H1 (cell line): ENCODE data around the gene ANKRD29. TPM values are rescaled to one million over a fixed set of nuclear protein-coding genes. Genes with fewer than 3 reads are reported as not detected.

Experiments used
- CTCF ChIA-PET: fragments of 300-600 bp; sonication (Branson Sonifier 250); formaldehyde crosslinking; loops from one replicate; lab custom pipeline; 2021; ENCODE audit not compliant: partially characterized antibody; lab: Charles Lee
- POLR2A ChIA-PET: fragments of 300-600 bp; sonication (Branson Sonifier 250); formaldehyde crosslinking; loops from one replicate; lab custom pipeline; 2021; ENCODE audit warnings: inconsistent platforms; ENCODE audit not compliant: partially characterized antibody; lab: Charles Lee
- DNase-seq, 2 experiments: peaks; one replicate each; pipeline versions ENCODE4 v3.0.0 to v3.0.0-alpha.2; 2010 to 2022; ENCODE audit warnings: low spot score in 2 of 2, low read depth in 1 of 2, mixed read lengths in 1 of 2
- FAIRE-seq: peaks from 2 replicates; lab custom pipeline; 2011; peaks lifted over from hg19 to GRCh38; lab: Jason Lieb, UNC
- H2AFZ ChIP-seq: 2 replicates; pipeline ENCODE4 v1.8.1; 2012; ENCODE audit warnings: low read length, inconsistent platforms
- H2AK5ac ChIP-seq: 2 replicates; pipeline ENCODE4 v1.6.1; 2013; ENCODE audit warnings: low read depth, low read length
- H2BK120ac ChIP-seq: replicated peaks from 2 replicates; pipeline ENCODE3; 2013; ENCODE audit warnings: low read depth, low read length, inconsistent platforms
- H2BK12ac ChIP-seq: 2 replicates; pipeline ENCODE4 v1.6.1; 2013; ENCODE audit warnings: low read depth, low read length
- H2BK15ac ChIP-seq: 2 replicates; pipeline ENCODE4 v1.6.1; 2013; ENCODE audit warnings: low read length
- H2BK20ac ChIP-seq: 2 replicates; pipeline ENCODE4 v1.6.1; 2013; ENCODE audit warnings: low read length
- H2BK5ac ChIP-seq: 2 replicates; pipeline ENCODE4 v1.6.1; 2013; ENCODE audit warnings: low read depth, low read length
- H3K14ac ChIP-seq: 2 replicates; pipeline ENCODE4 v1.6.1; 2013; ENCODE audit warnings: inconsistent platforms; ENCODE audit not compliant: insufficient read length
- H3K18ac ChIP-seq: 2 replicates; pipeline ENCODE4 v1.6.1; 2013; ENCODE audit warnings: low read length; ENCODE audit errors: extremely low read depth
- H3K23ac ChIP-seq: 2 replicates; pipeline ENCODE4 v1.6.1; 2013; ENCODE audit warnings: inconsistent platforms; ENCODE audit not compliant: insufficient read length
- H3K23me2 ChIP-seq: 2 replicates; pipeline ENCODE4 v1.6.1; 2013; ENCODE audit warnings: low read depth, low read length
- H3K27ac ChIP-seq: 2 replicates; pipeline ENCODE4 v1.6.1; 2011; ENCODE audit warnings: low read depth, low read length, inconsistent platforms
- H3K27me3 ChIP-seq, 4 experiments: replicated peaks in 1 of 4; 1 replicate in 1 of 4; 2 replicates in 3 of 4; pipeline versions ENCODE4 v1.6.1 to v1.8.1; 2011 to 2013; ENCODE audit warnings: low read length in 3 of 4, mild to moderate bottlenecking in 3 of 4, inconsistent platforms in 2 of 4, mixed read lengths in 2 of 4, moderate library complexity in 1 of 4; ENCODE audit not compliant: control insufficient read depth in 3 of 4, insufficient read depth in 3 of 4; ENCODE audit errors: extremely low read depth in 1 of 4
- H3K36me3 ChIP-seq, 4 experiments: 2 replicates each; pipeline versions ENCODE4 v1.6.1 to v1.8.1; 2011 to 2013; ENCODE audit warnings: mild to moderate bottlenecking in 4 of 4, low read length in 3 of 4, moderate library complexity in 2 of 4, control low read depth in 1 of 4, inconsistent platforms in 1 of 4; ENCODE audit not compliant: insufficient read depth in 4 of 4, control insufficient read depth in 2 of 4
- H3K4ac ChIP-seq: replicated peaks from 2 replicates; pipeline ENCODE3; 2013; ENCODE audit warnings: low read length, low read depth, mixed read lengths, inconsistent platforms; ENCODE audit not compliant: insufficient read length
- H3K4me1 ChIP-seq, 4 experiments: replicated peaks in 1 of 4; 1 replicate in 1 of 4; 2 replicates in 3 of 4; pipeline versions ENCODE4 v1.6.1 to v1.8.1; 2011 to 2013; ENCODE audit warnings: low read length in 3 of 4, inconsistent platforms in 2 of 4, mixed read lengths in 1 of 4; ENCODE audit not compliant: insufficient read depth in 4 of 4, control insufficient read depth in 3 of 4
- H3K4me2 ChIP-seq, 2 experiments: 2 replicates each; pipeline versions ENCODE4 v1.6.1 to v1.8.1; 2011 to 2013; ENCODE audit warnings: low read depth in 2 of 2, low read length in 2 of 2, control low read depth in 1 of 2, inconsistent platforms in 1 of 2, mild to moderate bottlenecking in 1 of 2; ENCODE audit not compliant: insufficient read depth in 1 of 2
- H3K4me3 ChIP-seq, 4 experiments: fragments of 200-600, 300-600 bp in 1 of 4; sonication (generic), shearing (Covaris generic), sonication (Bioruptor Twin) in 1 of 4; 2 replicates each; pipeline versions ENCODE4 v1.5.1 to v1.8.1; 2011 to 2016; ENCODE audit warnings: low read length in 4 of 4, low read depth in 3 of 4, control low read depth in 2 of 4, inconsistent platforms in 2 of 4, mild to moderate bottlenecking in 2 of 4, mixed read lengths in 1 of 4, moderate library complexity in 1 of 4; ENCODE audit not compliant: insufficient read depth in 2 of 4; ENCODE audit errors: extremely low read depth in 1 of 4
- H3K56ac ChIP-seq: replicated peaks from 2 replicates; pipeline ENCODE3; 2013; ENCODE audit warnings: low read depth, mild to moderate bottlenecking, mixed read lengths, low read length, inconsistent platforms; ENCODE audit not compliant: insufficient read length
- H3K79me1 ChIP-seq: 2 replicates; pipeline ENCODE4 v1.6.1; 2013; ENCODE audit warnings: low read depth, low read length, control low read depth
- H3K79me2 ChIP-seq, 2 experiments: 2 replicates each; pipeline versions ENCODE4 v1.6.1 to v1.8.1; 2012 to 2013; ENCODE audit warnings: low read length in 2 of 2, mild to moderate bottlenecking in 2 of 2, inconsistent platforms in 1 of 2; ENCODE audit not compliant: insufficient read depth in 2 of 2, control insufficient read depth in 1 of 2
- H3K9ac ChIP-seq, 4 experiments: replicated peaks in 1 of 4; 1 replicate in 1 of 4; 2 replicates in 3 of 4; pipeline versions ENCODE4 v1.6.1 to v1.8.1; 2011 to 2013; ENCODE audit warnings: low read depth in 3 of 4, low read length in 3 of 4, control low read depth in 2 of 4, mild to moderate bottlenecking in 2 of 4, moderate library complexity in 2 of 4, inconsistent platforms in 1 of 4; ENCODE audit errors: extremely low read depth in 1 of 4
- H3K9me3 ChIP-seq, 2 experiments: 2 replicates each; pipeline versions ENCODE4 v1.6.1 to v1.8.1; 2012 to 2013; ENCODE audit warnings: mild to moderate bottlenecking in 2 of 2, moderate library complexity in 2 of 2, control low read depth in 1 of 2, inconsistent platforms in 1 of 2, low read depth in 1 of 2, low read length in 1 of 2, mixed read lengths in 1 of 2; ENCODE audit not compliant: insufficient read depth in 2 of 2
- H4K20me1 ChIP-seq, 2 experiments: replicated peaks in 1 of 2; 2 replicates each; pipeline versions ENCODE3 to v1.8.1; 2011 to 2013; ENCODE audit warnings: inconsistent platforms in 2 of 2, low read length in 2 of 2, mild to moderate bottlenecking in 1 of 2; ENCODE audit not compliant: insufficient read depth in 2 of 2, control insufficient read depth in 1 of 2
- H4K5ac ChIP-seq: 2 replicates; pipeline ENCODE4 v1.6.1; 2013; ENCODE audit warnings: low read length, low read depth, mixed read lengths, inconsistent platforms; ENCODE audit not compliant: insufficient read length
- H4K8ac ChIP-seq: 2 replicates; pipeline ENCODE4 v1.8.0; 2013; ENCODE audit warnings: mild to moderate bottlenecking, moderate library complexity, low read length, inconsistent platforms; ENCODE audit not compliant: insufficient read depth; ENCODE audit errors: extremely low read depth
- H4K91ac ChIP-seq: replicated peaks from 2 replicates; pipeline ENCODE3; 2013; ENCODE audit warnings: low read length, mixed read lengths, inconsistent platforms; ENCODE audit not compliant: insufficient read length
- CBX5 ChIP-seq: fragments of 300-800, 300-1000 bp; sonication (generic); IDR thresholded peaks from 2 replicates; pipeline ENCODE4 v1.7.1; 2016; ENCODE audit warnings: antibody characterized with exemption, low read length, low read depth
- CEBPB ChIP-seq: IDR thresholded peaks from 2 replicates; pipeline ENCODE4 v1.6.1; 2012; ENCODE audit warnings: low read depth, low read length
- JUND ChIP-seq: IDR thresholded peaks from 2 replicates; pipeline ENCODE4 v1.6.1; 2011; ENCODE audit warnings: mild to moderate bottlenecking, improper control_type of control experiment, low read length
- SP2 ChIP-seq: IDR thresholded peaks from 2 replicates; pipeline ENCODE4 v1.6.1; 2012; ENCODE audit warnings: mild to moderate bottlenecking, low read length, inconsistent platforms
- SRF ChIP-seq: IDR thresholded peaks from 2 replicates; pipeline ENCODE4 v1.6.1; 2011; ENCODE audit warnings: mild to moderate bottlenecking, low read depth, low read length, moderate library complexity
- SUZ12 ChIP-seq: fragments of 200-600 bp; sonication (generic); IDR thresholded peaks from 2 replicates; pipeline ENCODE4 v1.6.1; 2012; ENCODE audit warnings: mild to moderate bottlenecking, inconsistent platforms, low read length, moderate library complexity, mixed read lengths
- WGBS, 2 experiments: shearing (Covaris generic) in 1 of 2; methylation state at CpG; one replicate each; pipeline versions ENCODE4 v1.1.6 to v1.1.7; 2013 to 2015; ENCODE audit warnings: low lambda C conversion rate in 2 of 2, mixed read lengths in 2 of 2, inconsistent platforms in 1 of 2, low coverage in 1 of 2, missing lambda C conversion rate in 1 of 2; ENCODE audit not compliant: insufficient replicate concordance in 2 of 2, insufficient coverage in 1 of 2, insufficient read length in 1 of 2; ENCODE audit errors: extremely low coverage in 1 of 2, missing lambda C conversion rate in 1 of 2; 5-methylcytosine and 5-hydroxymethylcytosine counted together
- polyA plus RNA-seq, 7 experiments: library from polyadenylated mRNA; depleted of rRNA in 3 of 7; stranded (reverse) in 5 of 7; unstranded in 2 of 7; fragments of >200 nt in 5 of 7; fragments of 200-250 nt in 2 of 7; gene quantifications; 1 replicate in 5 of 7; 2 replicates in 1 of 7; 4 replicates in 1 of 7; pipeline versions ENCODE4 v1.2.1 to v1.2.3, GENCODE V29; 2011 to 2013; ENCODE audit warnings: missing spikeins in 2 of 7, mixed read lengths in 2 of 7
- total RNA-seq: library from RNA; stranded (reverse); fragmentation: NEBNext Ultra II Directional; extraction: Animal tissue kit (Norgen Biotek cat#: 25700); gene quantifications from 2 replicates; pipeline ENCODE4 v1.2.1, GENCODE V29; 2021
- TF ChIP-seq, protein P1 (sequence below): IDR thresholded peaks from 2 replicates; pipeline ENCODE4 v1.6.1; 2011; ENCODE audit warnings: low read length, improper control_type of control experiment

Gene ANKRD29
- total and polyA plus RNA-seq, 2 of the 8 experiments (the other 6 are each of a cell fraction or from before 2014, with no cell fraction given) = 3.0 to 7.3 TPM

- no peak for DNase-seq
- no peak overlapping the region for H3K9ac ChIP-seq
- no peak overlapping the region for H2BK20ac ChIP-seq
- H3K23ac ChIP-seq = no peak overlapping the region
- ChIA-PET CTCF (interaction anchor here (0.9 kb wide), 1 partner anchor 15 kb away, joined by 6 read pairs; no protein-coding TSS in a partner anchor), POLR2A (no interaction called here)
- no peak overlapping the region for H3K14ac ChIP-seq
- no peak overlapping the region for H3K4ac ChIP-seq
- no peak for FAIRE-seq
- H2BK120ac ChIP-seq = no peak overlapping the region
- no peak overlapping the region for H3K4me3 ChIP-seq
- H2AFZ ChIP-seq = no peak overlapping the region
- H4K5ac ChIP-seq = no peak overlapping the region
- H3K4me2 ChIP-seq = no peak overlapping the region
- no peak overlapping the region for H3K56ac ChIP-seq
- H3K4me1 ChIP-seq = peaks cover 0 to 4% (median 3%) of the 10 kb centered on the region in 4 experiments; a peak in 5 of 7 replicates
- H4K8ac ChIP-seq = no peak overlapping the region
- no peak overlapping the region for H4K91ac ChIP-seq
- no peaks in the 10 kb centered on the region for H3K79me1 ChIP-seq
- no peaks in the 10 kb centered on the region for H4K20me1 ChIP-seq
- H3K36me3 ChIP-seq = no peaks in the 10 kb centered on the region
- H2AK5ac ChIP-seq = no peak overlapping the region
- no peaks in the 10 kb centered on the region for H3K79me2 ChIP-seq
- H3K23me2 ChIP-seq = no peaks in the 10 kb centered on the region
- no peaks in the 10 kb centered on the region for H3K9me3 ChIP-seq
- no peak overlapping the region for H3K18ac ChIP-seq
- no peaks in the 10 kb centered on the region for H3K27me3 ChIP-seq
- no peak overlapping the region for H3K27ac ChIP-seq
- no peak overlapping the region for H2BK5ac ChIP-seq
- no peak overlapping the region for H2BK15ac ChIP-seq
- WGBS, 2 experiments = 86% methylated on average over 4 of the region's 4 CpGs; no CpG with 5 or more reads in 1 of the 2 experiments
- H2BK12ac ChIP-seq = no peak overlapping the region
- no peak for TF ChIP-seq SP2
- no peak for TF ChIP-seq SUZ12
- TF ChIP-seq, protein P1, sequence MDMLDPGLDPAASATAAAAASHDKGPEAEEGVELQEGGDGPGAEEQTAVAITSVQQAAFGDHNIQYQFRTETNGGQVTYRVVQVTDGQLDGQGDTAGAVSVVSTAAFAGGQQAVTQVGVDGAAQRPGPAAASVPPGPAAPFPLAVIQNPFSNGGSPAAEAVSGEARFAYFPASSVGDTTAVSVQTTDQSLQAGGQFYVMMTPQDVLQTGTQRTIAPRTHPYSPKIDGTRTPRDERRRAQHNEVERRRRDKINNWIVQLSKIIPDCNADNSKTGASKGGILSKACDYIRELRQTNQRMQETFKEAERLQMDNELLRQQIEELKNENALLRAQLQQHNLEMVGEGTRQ = no peak
- TF ChIP-seq CEBPB = no peak
- TF ChIP-seq CBX5 = no peak
- no peak for TF ChIP-seq SRF
- no peak for TF ChIP-seq JUND
These were observed 17.0 kb downstream of the ANKRD29 start for GRCh38 chr18:23645568-23646175.
